Upper lobe of right lung (tissue), 1 donor: Measurements from ENCODE around the gene ESR1. TPM values are rescaled to one million over a fixed set of nuclear protein-coding genes. Genes with fewer than 3 reads are reported as not detected.

Experiments
- ATAC-seq: fragments of 200-7000 bp; cut with Tn5 transposase; one replicate; pipeline ENCODE4 v1.9.1; 2020; ENCODE audit warnings: mild to moderate bottlenecking, moderate library complexity
- DNase-seq: peaks from one replicate; pipeline ENCODE4 v3.0.0-alpha.2; 2020
- H3K27ac ChIP-seq: fragments of 200-600 bp; one replicate; pipeline ENCODE4 v1.8.0; 2022
- H3K27me3 ChIP-seq: fragments of 200-600 bp; one replicate; pipeline ENCODE4 v1.8.0; 2022; ENCODE audit warnings: mild to moderate bottlenecking
- H3K36me3 ChIP-seq: fragments of 200-600 bp; one replicate; pipeline ENCODE4 v1.8.0; 2022
- H3K4me1 ChIP-seq: fragments of 200-600 bp; one replicate; pipeline ENCODE4 v1.8.0; 2022
- H3K4me3 ChIP-seq: fragments of 200-600 bp; one replicate; pipeline ENCODE4 v1.8.0; 2022; ENCODE audit warnings: mild to moderate bottlenecking
- H3K9me3 ChIP-seq: fragments of 200-600 bp; one replicate; pipeline ENCODE4 v1.8.0; 2022
- CTCF ChIP-seq: fragments of 200-600 bp; IDR thresholded peaks from one replicate; pipeline ENCODE4 v1.8.0; 2022; ENCODE audit warnings: antibody characterized with exemption
- intact Hi-C: fragments of 100-400 bp; cut with DNase I; formaldehyde crosslinking; loops from one replicate; pipeline ENCODE4 v1.11.0; 2022
- total RNA-seq: library from RNA; stranded (reverse); fragmentation: NEBNext Ultra II Directional; extraction: Animal tissue kit (Norgen Biotek cat#: 25700); gene quantifications from one replicate; pipeline ENCODE4 v1.2.1, GENCODE V29; 2021
- donor health status: DM: no; HTN: yes; CAD: no; lungs with severe emphysema.

The ESR1 gene
- total RNA-seq, 1 donor from 2014 or later, result 5.7 TPM

DNA sequence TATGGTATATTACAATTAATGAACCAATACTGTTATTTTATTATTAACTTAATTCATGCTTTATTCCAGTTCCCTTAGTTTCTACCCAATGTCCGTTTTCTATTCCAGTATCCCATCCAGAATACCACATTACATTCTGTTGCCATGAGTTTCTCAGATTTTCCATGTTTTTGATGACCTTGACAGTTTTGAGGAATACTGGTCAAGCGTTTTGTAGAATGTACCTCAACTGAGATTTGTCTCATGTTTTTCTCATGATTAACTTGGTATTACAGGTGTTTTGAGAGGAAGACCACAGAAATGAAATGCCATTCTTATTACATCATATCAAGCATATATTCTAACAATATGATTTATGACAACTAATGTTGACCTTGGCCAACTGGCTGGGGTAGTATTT is 23.8 kb upstream of the ESR1 start:
- no peak for TF ChIP-seq CTCF

DNA sequence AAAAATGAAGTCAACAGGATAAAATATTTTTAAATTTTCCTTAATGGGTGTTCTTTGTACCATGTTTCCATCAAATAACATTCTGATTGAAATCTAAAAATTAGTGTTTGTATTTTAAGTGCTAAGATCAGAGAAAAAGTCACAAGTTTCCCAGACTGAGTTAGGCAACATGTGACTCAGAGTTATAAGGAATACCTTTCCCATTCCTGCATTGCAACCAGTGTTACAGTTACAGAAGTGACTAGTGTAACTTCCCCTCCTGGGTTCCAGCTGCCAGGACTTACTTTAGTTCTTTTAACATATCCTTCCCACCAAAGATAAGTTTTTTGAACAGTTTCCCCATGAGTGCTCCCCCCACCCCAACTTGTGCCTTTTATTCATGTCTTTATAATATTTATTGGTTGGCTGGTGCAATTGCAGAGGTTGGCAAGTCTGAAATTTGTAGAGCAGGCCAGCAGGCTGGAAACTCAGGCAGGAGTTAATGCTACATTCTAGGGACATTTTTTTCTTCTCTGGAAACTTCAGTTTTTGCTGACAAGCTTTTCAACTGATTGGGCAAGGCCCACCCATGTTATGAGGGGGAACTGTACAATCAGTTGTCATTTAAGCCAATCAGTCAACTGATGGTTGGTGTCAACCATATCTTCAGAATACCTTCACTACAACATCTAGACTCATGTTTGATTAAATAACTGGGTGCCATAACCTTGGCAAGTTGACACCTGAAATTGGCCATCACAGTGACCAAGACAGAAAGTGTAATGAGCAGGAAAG is 22.9 kb upstream of the ESR1 start:
- Histone ChIP-seq H3K4me3 (no peak overlapping the region), H3K9me3 (no peaks in the 10 kb centered on the region), H3K36me3 (no peaks in the 10 kb centered on the region), H3K4me1 (no peaks in the 10 kb centered on the region), H3K27ac (no peak overlapping the region), H3K27me3 (no peaks in the 10 kb centered on the region)
- no peak for DNase-seq
- ATAC-seq, result no peak
- TF ChIP-seq CTCF, result no peak
- intact Hi-C loops, result no loop called here

More for the DNA sequence above, 23.8 kb upstream of the ESR1 start:
- ATAC-seq (no peak), DNase-seq (no peak)
- Histone ChIP-seq H3K4me1 (no peaks in the 10 kb centered on the region), H3K27ac (no peak overlapping the region), H3K36me3 (no peaks in the 10 kb centered on the region), H3K9me3 (no peaks in the 10 kb centered on the region), H3K27me3 (no peaks in the 10 kb centered on the region), H3K4me3 (no peak overlapping the region)
- intact Hi-C loops, result no loop called here

- H3K36me3 ChIP-seq, result no peaks in the 10 kb centered on the region
- intact Hi-C loops, result no loop called here
- no peak overlapping the region for H3K27ac ChIP-seq
- TF ChIP-seq CTCF, result no peak
- peaks cover 9% of the 10 kb centered on the region for H3K4me1 ChIP-seq
- no peaks in the 10 kb centered on the region for H3K27me3 ChIP-seq
- ATAC-seq (no peak), DNase-seq (no peak)
- no peak overlapping the region for H3K4me3 ChIP-seq
- no peaks in the 10 kb centered on the region for H3K9me3 ChIP-seq
Measured at GRCh38 chr6:151796842-151797530, 10.5 kb upstream of the ESR1 start.

- TF ChIP-seq CTCF, result no peak
- ATAC-seq (no peak), DNase-seq (no peak)
- intact Hi-C loops, result no loop called here
- Histone ChIP-seq H3K9me3 (no peaks in the 10 kb centered on the region), H3K27me3 (peaks cover 19% of the 10 kb centered on the region), H3K36me3 (no peaks in the 10 kb centered on the region), H3K4me1 (peaks cover 16% of the 10 kb centered on the region), H3K27ac (no peak overlapping the region), H3K4me3 (no peak overlapping the region)
Measured at GRCh38 chr6:151803743-151804142, 3.7 kb upstream of the ESR1 start.

GRCh38 chr6:151804585-151805285 is 2.7 kb upstream of the ESR1 start:
- Histone ChIP-seq H3K4me1 (peaks cover 16% of the 10 kb centered on the region), H3K27me3 (peaks cover 29% of the 10 kb centered on the region), H3K27ac (no peak overlapping the region), H3K9me3 (no peaks in the 10 kb centered on the region), H3K36me3 (no peaks in the 10 kb centered on the region), H3K4me3 (no peak overlapping the region)
- intact Hi-C loops, result no loop called here
- ATAC-seq (no peak), DNase-seq (no peak)
- TF ChIP-seq CTCF, result no peak
